ENCODE data around the gene TUBB6.

The TUBB6 gene

GRCh38 chr18:12362473-12363174 lies 54.6 kb downstream of the TUBB6 start:
- TF ChIP-seq CTCF (IDR thresholded peaks at IDR 0.05; ENCODE audit: low read depth, low read length), result no peak
- no peak for DNase-seq (ENCODE audit: extremely low read depth, low read depth)

GRCh38 chr18:12366379-12366778 lies 58.3 kb downstream of the TUBB6 start:
- TF ChIP-seq CTCF (IDR thresholded peaks at IDR 0.05; ENCODE audit: low read depth, low read length), result no peak
- DNase-seq (ENCODE audit: extremely low read depth, low read depth), result no peak

- no peak for TF ChIP-seq CTCF (IDR thresholded peaks at IDR 0.05; ENCODE audit: low read depth, low read length)
- no peak for DNase-seq (ENCODE audit: extremely low read depth, low read depth)
Observed at GRCh38 chr18:12366784-12367183, 58.7 kb downstream of the TUBB6 start.

DNA sequence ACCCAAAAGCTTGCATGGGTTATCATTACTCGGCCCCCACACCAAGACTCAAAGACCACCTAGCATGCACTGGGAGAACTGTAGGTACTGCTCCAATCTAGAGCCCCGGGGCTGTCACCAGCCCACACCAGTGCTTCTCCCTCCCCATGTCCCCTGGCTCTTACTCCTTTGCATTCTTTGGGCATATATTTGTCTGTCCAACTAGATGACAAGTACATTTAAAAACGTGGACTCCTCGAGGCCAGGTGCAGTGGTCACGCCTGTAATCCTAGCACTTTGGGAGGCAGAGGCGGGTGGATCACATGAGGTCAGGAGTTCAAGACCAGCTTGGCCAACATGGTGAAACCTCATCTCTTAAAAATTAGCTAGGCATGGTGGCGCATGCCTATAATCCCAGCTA lies 61.2 kb downstream of the TUBB6 start:
- TF ChIP-seq CTCF (IDR thresholded peaks at IDR 0.05; ENCODE audit: low read depth, low read length), result no peak
- no peak for DNase-seq (ENCODE audit: extremely low read depth, low read depth)

DNA sequence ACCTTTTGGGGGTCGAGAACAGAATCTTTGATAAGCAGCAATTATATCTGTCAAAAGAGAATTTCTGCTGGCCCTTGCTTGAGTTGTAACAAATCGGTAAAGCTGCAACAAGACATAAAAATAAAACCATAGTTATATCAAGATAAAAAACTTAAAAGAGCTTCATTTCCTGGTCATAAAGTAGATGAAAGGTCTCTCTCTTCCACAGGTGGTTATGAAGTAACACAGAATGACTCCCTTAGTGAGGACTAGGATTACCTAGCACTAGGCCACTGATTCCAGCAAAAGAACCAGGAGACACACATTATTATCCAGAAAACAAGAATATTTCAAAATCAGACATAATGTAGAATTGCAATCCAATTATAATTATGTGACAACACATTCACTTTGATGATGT lies 63.5 kb downstream of the TUBB6 start:
- no peak for TF ChIP-seq CTCF (IDR thresholded peaks at IDR 0.05; ENCODE audit: low read depth, low read length)
- no peak for DNase-seq (ENCODE audit: extremely low read depth, low read depth)

DNA sequence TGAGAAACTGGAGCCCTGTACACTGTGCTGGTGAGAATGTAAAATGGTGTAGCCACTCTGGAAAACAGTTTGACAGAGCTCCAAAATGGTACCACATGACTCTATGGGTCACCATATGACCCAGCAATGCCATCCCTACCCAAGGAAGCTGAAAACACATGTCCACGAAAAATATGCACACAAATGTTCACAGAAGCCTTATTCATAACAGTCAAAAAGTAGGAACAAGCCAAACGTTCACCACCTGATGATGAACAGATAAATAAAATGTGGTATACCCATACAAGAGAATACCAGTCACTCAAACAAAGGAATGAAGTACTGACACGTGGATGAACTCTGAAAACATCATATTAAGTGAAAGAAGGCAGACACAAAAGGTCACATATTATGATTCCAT lies 64.4 kb downstream of the TUBB6 start:
- no peak for DNase-seq (ENCODE audit: extremely low read depth, low read depth)
- TF ChIP-seq CTCF (IDR thresholded peaks at IDR 0.05; ENCODE audit: low read depth, low read length), result no peak

GRCh38 chr18:12373116-12373770 lies 65.2 kb downstream of the TUBB6 start:
- no peak for TF ChIP-seq CTCF (IDR thresholded peaks at IDR 0.05; ENCODE audit: low read depth, low read length)
- no peak for DNase-seq (ENCODE audit: extremely low read depth, low read depth)

Measured in AG09319 (cell line).